ENCODE data around the gene PTPN21.

Gene PTPN21

DNA sequence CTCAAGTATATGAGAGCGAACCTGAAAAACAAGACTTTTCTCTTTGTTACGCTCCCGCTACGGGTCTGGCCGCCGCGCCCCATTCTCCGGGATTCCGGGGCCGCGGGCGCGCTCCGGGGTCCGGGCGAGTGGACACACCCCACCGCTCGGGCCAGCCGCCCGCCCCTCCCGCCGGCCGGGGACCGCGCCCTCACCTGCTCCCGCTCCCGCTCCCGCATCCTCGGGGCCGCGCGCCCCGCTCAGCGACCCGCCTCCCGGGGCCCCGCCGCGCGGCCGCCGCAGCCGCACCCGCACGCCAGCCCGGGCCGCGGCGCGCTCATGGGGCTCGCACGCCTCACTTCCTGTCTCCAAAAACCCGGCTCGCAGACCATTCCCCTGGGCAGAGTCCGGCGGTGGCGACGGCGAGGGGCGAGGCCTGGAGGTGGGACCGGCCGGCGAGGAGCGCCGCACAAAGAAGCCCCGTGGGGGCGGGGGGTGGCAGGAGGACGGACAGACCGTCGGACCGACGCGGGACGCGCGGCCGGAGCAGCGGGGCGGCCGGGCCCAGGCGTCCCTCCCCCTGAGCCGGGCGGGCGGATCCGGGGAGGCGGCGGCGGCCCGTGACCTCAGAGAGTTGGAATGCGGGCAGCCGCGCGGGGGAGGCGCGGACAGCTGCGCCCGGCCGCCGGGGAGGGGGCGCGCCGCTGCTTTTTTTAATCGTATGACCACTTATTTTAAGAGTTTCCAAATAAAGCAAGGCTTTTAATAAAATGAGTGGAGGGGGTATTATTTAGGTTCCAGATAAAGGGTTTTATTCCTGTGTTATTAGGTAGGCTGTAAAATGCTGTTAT is at the start of gene PTPN21:
TSS of gene PTPN21 (minus strand) at position 551 of the 830 bp plus-strand sequence. CDS start 4,590 bp downstream, outside the sequence.
- no peak for DNase-seq (ENCODE audit: low read depth)

DNA sequence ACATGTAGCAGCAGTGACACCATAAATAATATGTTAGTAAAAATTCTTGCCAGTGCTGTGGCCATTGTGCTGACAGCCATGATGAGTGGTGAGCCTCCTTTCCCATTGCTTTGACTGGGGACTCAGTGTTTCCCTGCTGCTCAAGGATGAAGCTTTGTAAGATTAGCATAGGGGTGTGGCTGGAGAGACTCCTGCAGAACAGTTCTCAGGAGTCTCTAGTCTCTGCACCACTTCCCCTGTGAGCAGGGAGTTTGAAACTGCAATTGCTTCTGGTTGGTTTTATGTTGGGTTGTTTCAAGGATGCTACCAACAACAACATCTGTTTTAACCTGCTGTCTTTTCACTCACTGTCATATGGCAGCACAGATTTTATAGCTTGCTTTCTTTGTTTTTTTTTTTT is 49.4 kb upstream of the PTPN21 start:
- no peak for DNase-seq (ENCODE audit: low read depth)

- no peak for DNase-seq (ENCODE audit: low read depth)
These were observed 45.1 kb upstream of the PTPN21 start for GRCh38 chr14:88599761-88600439.

DNA sequence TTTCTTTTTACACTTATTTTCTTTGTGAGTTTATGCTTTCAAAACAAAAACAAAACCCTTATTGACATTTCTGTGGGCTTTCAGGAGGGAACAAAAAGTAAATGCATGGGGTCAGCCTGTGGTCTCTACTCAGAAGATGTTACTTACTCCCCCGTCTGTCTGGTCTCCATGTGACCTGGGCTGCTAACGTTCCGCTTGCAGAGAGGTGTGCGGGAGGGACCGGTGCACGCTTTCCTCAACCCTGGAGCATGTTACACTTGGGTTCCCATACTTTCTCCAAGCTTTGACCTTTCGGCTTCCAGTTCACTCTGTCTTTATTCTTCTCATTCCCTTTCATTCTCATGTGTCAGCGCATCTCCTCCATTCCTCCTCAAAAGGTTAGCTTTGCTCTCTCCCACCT is 44.5 kb upstream of the PTPN21 start:
- no peak for DNase-seq (ENCODE audit: low read depth)

DNA sequence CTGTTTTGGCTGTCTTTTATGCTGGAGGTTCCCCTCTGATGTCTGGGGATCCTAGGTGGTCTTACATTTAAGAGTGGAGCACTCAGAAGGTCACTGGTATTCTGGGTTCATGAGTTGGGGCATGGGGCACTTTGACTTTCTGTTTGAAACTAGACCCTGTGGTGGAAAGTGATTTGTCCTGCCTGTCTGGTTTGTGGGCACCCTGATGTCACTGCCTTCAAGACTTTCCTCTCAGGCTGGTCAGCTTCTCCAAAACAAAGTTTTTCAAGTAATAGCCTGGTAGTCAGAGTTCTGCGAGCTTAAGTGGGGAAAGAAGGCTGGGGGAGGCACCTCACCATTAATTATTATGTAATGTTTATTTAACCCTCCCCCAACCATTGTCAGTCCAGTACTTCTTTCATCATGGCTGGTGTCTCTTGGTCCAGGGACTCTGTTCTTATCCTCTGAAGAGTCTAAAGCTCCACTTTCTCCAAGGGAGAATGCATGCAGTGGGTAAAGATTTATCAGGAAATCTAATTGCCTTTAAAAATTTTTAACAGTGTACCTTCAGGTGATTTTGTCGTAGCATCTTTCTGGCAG is 43.4 kb upstream of the PTPN21 start:
- DNase-seq (ENCODE audit: low read depth), result no peak

- no peak for DNase-seq (ENCODE audit: low read depth)
These were observed 42.8 kb upstream of the PTPN21 start for GRCh38 chr14:88597601-88598000.

DNA sequence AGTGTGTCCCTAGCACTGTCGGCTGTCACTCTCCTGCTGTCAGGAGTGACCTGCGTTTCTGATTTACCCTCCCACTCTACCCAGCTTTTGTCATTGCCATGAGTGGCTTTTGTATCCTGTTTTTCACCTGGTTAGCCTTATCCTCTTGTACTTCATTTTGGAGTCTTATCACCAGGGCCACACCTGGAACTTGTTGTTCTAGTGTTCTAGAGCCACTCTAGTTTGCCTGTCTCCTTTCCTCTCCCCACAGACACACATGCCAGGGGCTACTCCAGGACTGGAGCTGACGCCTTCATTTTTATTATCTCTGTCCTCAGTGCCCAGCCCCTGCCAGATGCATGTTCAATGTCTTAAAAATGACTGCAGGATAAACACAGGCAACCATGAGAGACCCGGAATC is 42.2 kb upstream of the PTPN21 start:
- DNase-seq (ENCODE audit: low read depth), result no peak

DNA sequence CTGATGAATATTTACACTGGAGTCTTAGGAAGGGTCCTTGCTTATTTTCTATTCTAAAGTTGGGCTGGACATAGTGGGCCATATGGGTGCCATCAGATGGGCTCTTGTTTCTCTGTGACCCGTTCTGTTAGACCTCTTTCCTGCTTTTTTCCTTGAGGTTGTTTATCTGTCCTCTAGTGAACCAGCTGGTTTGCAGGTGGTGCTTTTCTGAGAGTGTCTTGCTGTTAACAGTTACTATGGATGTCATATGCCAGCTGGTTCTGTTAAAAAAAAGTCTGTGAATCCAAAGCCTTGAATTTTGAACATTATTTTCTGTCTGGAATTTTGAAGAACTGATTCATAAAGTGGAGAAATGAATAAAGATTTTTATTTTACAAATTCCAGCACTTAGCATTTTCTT is 37.2 kb upstream of the PTPN21 start:
- DNase-seq (ENCODE audit: low read depth), result no peak

- no peak for DNase-seq (ENCODE audit: low read depth)
These were observed 35.4 kb upstream of the PTPN21 start for GRCh38 chr14:88590173-88590572.

DNA sequence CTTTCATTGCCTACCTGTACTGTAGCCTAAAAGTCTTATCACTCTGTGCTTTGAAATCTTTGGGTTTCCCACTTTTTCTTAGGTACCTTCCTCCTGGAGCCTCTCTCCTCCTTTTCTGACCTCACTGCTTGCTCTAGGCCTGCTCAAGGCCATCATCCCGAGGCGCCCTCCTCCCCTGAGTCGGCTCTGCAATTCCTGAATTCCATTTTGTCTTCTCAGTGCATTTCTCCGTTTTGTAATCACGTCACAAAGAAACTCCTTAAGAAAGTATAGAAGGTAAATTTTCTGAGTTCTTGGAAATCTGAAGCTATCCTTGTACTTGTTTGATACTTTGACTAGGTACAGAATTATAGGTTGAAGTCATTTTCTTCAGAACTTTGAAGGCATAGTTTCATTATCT is 33.3 kb upstream of the PTPN21 start:
- no peak for DNase-seq (ENCODE audit: low read depth)

GRCh38 chr14:88584451-88584850 is 29.6 kb upstream of the PTPN21 start:
- no peak for DNase-seq (ENCODE audit: low read depth)

DNA sequence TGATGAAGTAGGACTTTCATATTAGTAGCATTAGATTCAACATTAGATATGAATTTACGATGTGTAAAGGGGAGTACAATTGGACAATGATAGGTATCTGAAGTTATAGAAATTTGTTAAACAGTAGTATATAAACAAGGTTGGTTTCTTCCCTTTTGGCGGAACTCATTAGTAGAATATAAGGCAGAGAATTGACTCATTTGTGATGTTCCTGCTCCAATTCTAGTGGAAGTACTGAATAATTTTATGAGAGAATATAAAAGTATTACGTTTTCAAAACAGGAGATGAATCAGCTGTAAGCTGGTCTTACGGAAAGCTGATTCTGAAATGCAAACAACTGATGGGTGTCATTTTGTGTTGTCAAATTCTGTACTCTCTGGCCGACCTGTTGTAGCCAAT is 21.4 kb upstream of the PTPN21 start:
- no peak for DNase-seq (ENCODE audit: low read depth)

- DNase-seq (ENCODE audit: low read depth), result no peak
These were observed 17.3 kb upstream of the PTPN21 start for GRCh38 chr14:88572117-88572516.

DNA sequence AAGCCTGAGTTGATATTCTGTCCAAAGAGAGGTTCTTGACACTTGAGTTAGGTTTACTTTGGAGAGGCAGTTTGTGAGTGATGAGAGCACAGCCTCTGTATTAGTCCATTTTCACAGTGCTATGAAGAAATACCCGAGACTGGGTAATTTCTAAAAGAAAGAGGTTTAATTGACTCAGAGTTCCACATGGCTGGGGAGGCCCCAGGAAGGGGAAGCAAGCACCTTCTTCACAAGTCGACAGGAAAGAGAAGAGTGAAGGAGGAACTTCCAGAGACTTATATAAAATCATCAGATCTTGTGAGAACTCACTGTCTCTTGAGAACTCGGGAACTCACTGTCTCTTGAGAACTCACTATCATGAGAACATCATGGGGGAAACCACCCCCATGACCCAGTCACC is 13.4 kb upstream of the PTPN21 start:
- DNase-seq (ENCODE audit: low read depth), result no peak

GRCh38 chr14:88565427-88565826 is 10.6 kb upstream of the PTPN21 start:
- DNase-seq (ENCODE audit: low read depth), result no peak

DNA sequence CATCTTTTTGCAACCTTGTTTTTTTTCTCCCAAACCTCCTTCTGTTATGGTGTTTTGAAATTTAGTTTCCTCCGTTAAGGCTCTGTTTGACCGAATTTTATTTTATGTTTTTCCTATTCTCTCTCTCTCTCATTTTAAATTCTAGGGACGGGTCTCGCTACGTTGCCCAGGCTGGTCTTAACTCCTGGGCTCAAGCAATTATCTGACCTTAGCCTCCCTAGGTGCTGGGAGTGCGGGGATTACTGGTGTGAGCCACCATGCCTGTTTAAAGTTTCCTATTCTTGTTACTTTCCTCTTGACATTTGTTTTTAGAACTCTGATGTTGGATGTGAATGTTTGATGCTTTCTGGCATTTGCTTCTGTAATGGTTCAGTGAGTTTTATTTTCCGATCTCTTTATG is 9.0 kb upstream of the PTPN21 start:
- no peak for DNase-seq (ENCODE audit: low read depth)

DNA sequence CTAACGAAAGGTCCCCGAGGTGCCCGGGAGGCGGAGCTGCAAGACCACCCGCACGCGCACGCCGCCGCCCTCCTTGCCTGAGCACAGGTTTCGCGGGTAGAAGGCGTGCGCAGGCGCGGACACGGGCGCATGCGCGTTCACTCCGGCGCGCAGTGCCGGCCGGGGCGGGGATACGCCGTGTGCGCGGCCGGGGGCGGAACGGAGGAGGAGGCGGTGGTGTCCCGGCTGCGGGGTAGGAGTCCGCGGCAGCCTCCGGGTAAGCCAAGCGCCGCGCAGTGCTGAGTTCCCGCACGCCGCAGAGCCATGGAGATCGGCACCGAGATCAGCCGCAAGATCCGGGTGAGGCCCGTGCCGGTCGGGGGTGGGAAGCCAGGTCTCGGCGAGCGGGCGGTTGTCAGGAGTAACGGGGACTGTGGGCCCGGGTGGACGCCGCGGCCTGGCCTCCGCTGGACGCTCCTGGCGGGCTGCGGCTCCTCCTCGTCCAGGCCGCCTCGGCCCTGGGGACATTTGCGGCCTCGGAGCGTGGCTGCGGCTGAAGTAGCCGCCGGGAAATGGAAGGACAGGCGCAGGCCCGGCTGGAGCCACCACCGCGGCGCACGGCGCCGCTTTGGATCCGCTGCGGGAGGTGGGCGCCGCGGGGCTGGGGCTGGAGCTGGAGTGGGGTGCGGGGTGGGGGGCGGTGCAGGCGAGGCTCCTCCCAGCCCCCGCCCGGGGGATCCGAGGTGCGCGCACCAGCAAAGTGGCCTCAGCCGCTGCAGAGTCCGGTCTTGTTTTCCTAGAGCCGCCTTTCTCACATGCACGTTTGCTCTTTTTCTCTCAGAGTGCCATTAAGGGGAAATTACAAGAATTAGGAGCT is 8.3 kb upstream of the PTPN21 start, which contains the start of gene ZC3H14:
TSS of gene ZC3H14 (plus strand) at position 207 of the 856 bp plus-strand sequence. CDS start at position 304, 97 bp downstream.
- peak; percentile 75 for DNase-seq (ENCODE audit: low read depth)

DNA sequence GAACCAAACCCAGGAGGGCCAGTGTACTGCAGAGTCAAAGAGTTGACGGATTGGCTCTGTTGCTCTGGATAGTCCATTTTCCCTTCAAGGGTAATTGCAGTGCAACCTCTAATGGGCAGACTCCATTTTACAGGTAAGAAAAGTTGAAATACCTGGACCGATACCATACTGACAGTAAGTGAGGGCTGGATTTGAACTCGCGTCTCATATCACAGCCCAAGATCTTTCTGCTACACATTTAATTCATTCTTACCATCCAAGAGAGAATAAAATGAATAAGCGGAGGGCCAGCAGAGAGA is 7.7 kb upstream of the PTPN21 start:
- no peak for DNase-seq (ENCODE audit: low read depth)

- DNase-seq (ENCODE audit: low read depth), result no peak
These were observed 5.0 kb upstream of the PTPN21 start for GRCh38 chr14:88559852-88560251.

- DNase-seq (ENCODE audit: low read depth), result no peak
These were observed 1.8 kb upstream of the PTPN21 start for GRCh38 chr14:88556581-88556980.

- no peak for DNase-seq (ENCODE audit: low read depth)
These were observed 836 bp downstream of the PTPN21 start for GRCh38 chr14:88553886-88554456.

DNA sequence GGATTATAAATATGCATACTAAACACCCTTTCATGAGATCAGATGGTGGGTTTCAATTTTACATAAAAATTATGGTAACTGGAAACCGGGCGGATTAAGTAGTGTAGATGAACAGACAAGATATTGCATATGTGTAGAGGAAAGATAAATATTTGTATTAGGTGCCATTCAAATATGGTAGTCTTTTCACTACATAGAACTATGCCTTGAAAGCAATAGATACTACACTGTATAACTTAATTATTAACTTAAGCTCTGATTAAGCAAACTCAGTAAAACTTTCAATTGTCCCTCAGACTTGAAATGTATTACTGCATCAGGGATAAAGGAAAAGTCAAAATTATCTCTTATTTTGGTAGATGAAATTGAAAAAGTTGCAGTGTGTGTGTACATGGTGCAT is 1.9 kb downstream of the PTPN21 start:
- no peak for DNase-seq (ENCODE audit: low read depth)
